ENCODE measurements around the gene SH3RF1. TPM values are rescaled to one million over a fixed set of nuclear protein-coding genes. Genes with fewer than 3 reads are reported as not detected.

The SH3RF1 gene
- total and polyA plus RNA-seq, 8 donors, result 3.4 to 47.8 (median 18.9) TPM

- Histone ChIP-seq H3K9me3 (no peaks in the 10 kb centered on the region), H3K27ac (peak overlapping the region in 2 of 5 donors; percentile 19 to 78), H3K4me1 (peaks cover 4 to 43% (median 16%) of the 10 kb centered on the region in 4 donors), H3K4me3 (no peak overlapping the region), H3K27me3 (no peaks in the 10 kb centered on the region), H3K36me3 (peaks cover 7 to 90% (median 70%) of the 10 kb centered on the region in 4 donors)
- no peak for DNase-seq
- WGBS, 5 donors, result 68 to 91% (median 84%) methylated on average over 5 to 7 of the region's 7 CpGs
- TF ChIP-seq POLR2A (IDR thresholded peaks at IDR 0.05) (no peak), POLR2AphosphoS5 (IDR thresholded peaks at IDR 0.05) (no peak), EP300 (IDR thresholded peaks at IDR 0.05) (no peak), CTCF (IDR thresholded peaks at IDR 0.05) (no peak)
- intact Hi-C loops (cut with DNase I; ENCODE audit: low total_unique reads), result no loop called here
Observed at GRCh38 chr4:169117591-169118081, 153.1 kb downstream of the SH3RF1 start.

GRCh38 chr4:169116270-169116901 lies 154.4 kb downstream of the SH3RF1 start:
- no peak for DNase-seq
- Histone ChIP-seq H3K9me3 (no peaks in the 10 kb centered on the region), H3K4me3 (no peak overlapping the region), H3K36me3 (peaks cover 7 to 90% (median 73%) of the 10 kb centered on the region in 4 donors), H3K27ac (peak overlapping the region; percentile 20 to 78 (median 64)), H3K4me1 (peaks cover 4 to 35% (median 11%) of the 10 kb centered on the region in 4 donors), H3K27me3 (no peaks in the 10 kb centered on the region)
- 78 to 88% (median 85%) methylated on average over 12 of the region's 12 CpGs for WGBS, 5 donors
- TF ChIP-seq POLR2A (IDR thresholded peaks at IDR 0.05) (no peak), EP300 (IDR thresholded peaks at IDR 0.05) (no peak), POLR2AphosphoS5 (IDR thresholded peaks at IDR 0.05) (no peak), CTCF (IDR thresholded peaks at IDR 0.05) (no peak)
- intact Hi-C loops (cut with DNase I; ENCODE audit: low total_unique reads), result no loop called here

GRCh38 chr4:169115897-169116254 lies 154.9 kb downstream of the SH3RF1 start:
- DNase-seq, result peak; percentile 64 to 88
- TF ChIP-seq EP300 (IDR thresholded peaks at IDR 0.05) (no peak), POLR2AphosphoS5 (IDR thresholded peaks at IDR 0.05) (peak in 1 of 3 donors; percentile 85), POLR2A (IDR thresholded peaks at IDR 0.05) (no peak), CTCF (IDR thresholded peaks at IDR 0.05) (peak in 3 of 7 experiments; percentile 19 to 24 (median 24))
- 17 to 35% (median 27%) methylated on average over 4 of the region's 4 CpGs for WGBS, 5 donors
- Histone ChIP-seq H3K27me3 (no peaks in the 10 kb centered on the region), H3K4me1 (peaks cover 3 to 33% (median 10%) of the 10 kb centered on the region in 4 donors), H3K36me3 (peaks cover 7 to 89% (median 71%) of the 10 kb centered on the region in 4 donors), H3K4me3 (no peak overlapping the region), H3K27ac (peak overlapping the region in 4 of 5 donors; percentile 32 to 78 (median 70)), H3K9me3 (no peaks in the 10 kb centered on the region)
- intact Hi-C loops (cut with DNase I; ENCODE audit: low total_unique reads), result no loop called here

- TF ChIP-seq POLR2AphosphoS5 (IDR thresholded peaks at IDR 0.05) (no peak), CTCF (IDR thresholded peaks at IDR 0.05) (no peak), EP300 (IDR thresholded peaks at IDR 0.05) (no peak), POLR2A (IDR thresholded peaks at IDR 0.05) (no peak)
- Histone ChIP-seq H3K27me3 (no peaks in the 10 kb centered on the region), H3K36me3 (peaks cover 7 to 89% (median 71%) of the 10 kb centered on the region in 4 donors), H3K9me3 (no peaks in the 10 kb centered on the region), H3K27ac (peak overlapping the region; percentile 32 to 78 (median 51)), H3K4me1 (peaks cover 0 to 27% (median 10%) of the 10 kb centered on the region in 4 donors), H3K4me3 (no peak overlapping the region)
- 62 to 87% (median 72%) methylated on average over 6 of the region's 6 CpGs for WGBS, 5 donors
- DNase-seq, result no peak
- intact Hi-C loops (cut with DNase I; ENCODE audit: low total_unique reads), result no loop called here
Observed at GRCh38 chr4:169115144-169115896, 155.4 kb downstream of the SH3RF1 start.
